CD4-positive, alpha-beta T cell treated with Interleukin-15 for 4 hours (primary cell): ENCODE measurements around the gene BCL6.

ENCODE experiments used
- DNase-seq: peaks from one replicate; pipeline ENCODE4 v3.0.0-alpha.2; 2020; ENCODE audit warnings: low spot score

The BCL6 gene

DNA sequence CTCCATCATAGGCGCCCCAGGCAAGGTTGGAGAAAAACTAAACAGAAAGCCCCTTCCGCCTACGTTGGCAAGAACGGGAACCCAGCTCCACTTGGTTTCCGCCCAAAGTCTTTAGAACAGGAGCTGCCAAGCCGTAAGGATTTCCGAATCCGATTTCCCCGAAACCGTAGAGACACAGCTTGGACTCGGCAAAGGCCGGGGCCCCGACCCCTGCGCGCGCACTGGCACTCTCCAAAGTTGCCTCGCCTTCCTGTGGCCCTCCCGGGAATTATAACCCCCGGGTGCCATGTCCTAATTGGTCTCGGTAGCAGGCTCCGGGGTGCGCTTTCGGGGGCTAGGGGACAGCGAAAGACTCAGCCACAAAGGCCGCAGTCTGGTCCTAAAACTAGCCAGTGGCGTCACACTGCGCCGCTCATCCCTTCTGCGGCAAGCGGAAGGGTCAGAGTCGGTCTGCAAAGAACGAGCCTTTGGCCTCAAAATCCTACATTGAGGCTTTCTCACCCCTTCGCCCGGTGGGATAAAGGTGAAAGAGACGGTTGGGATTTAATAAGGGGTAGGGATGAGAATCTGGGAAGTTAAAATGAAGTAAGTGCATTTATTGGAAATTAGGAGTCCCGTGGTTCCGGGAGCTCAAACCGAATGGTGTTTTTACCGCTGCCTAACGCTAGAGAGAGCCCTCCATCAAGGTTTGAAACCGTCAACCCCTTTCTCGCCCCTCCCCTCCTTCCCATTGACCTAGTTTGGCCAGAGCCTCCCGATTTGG, 6.8 kb downstream of the BCL6 start:
- DNase-seq: peak; percentile 79

DNA sequence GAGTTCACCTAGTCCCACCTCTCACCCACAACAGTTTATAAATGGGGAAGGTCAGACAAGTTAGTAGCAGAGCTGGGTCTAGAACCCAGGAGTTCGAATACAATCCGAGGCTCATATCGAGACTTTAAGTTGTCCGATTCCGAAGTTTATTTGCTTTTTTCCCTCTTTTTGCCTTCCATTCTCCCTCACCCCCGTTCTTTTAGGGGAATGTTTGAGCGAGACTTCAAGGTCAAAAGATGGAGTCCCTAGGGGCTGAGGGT, 7.3 kb downstream of the BCL6 start:
- DNase-seq: no peak

DNA sequence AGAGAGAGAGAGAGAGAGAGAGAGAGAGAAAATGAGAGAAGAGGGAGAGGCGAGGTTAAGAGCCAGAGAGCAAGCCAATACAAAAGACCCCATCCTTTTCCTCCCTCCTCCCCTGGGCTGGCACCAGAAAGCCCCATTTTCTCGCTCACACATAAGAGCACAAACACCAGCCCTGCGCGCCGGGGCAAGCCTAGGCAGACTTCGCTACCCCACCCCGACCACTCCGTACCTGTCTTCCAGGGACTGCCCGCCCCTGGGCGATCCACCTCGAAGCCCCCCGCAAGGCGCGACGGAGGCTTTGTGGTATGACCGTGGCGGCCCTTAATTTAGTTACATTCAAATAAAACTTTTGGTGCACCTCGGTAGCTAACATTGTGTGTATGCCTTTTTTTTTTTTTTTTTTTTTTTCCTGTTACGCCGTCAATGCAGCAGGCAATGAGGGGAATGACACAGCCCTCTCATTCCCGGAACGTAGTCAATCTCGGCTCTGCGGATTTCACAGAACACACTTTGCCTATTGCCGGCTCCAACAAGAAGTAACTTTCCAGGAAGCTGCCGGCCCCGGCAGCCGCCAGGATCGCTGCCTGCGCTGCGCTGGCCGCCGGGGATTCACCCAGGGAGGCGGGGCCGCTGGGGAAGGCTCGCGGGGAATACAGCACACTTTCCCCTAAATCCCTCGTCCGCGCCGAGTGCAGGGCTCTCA, 7.7 kb downstream of the BCL6 start:
- DNase-seq: peak; percentile 82

DNA sequence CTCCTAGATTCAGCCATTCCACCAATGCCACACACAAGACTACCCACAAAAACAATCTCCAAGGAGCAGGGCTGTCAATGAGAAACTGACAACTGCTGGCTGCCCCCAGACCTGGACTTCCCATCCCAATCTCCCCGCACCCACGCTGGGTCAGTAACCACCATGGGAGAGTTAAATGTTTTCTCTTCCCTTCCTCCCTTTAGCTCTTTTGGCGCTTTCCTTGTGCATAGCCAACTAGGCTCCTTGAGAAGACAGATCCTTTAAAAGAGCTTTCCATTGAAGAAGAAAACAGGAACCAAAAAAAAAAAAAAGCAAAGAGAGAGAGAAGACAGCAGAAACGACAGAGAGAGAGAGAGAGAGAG, 8.3 kb downstream of the BCL6 start:
- no peak for DNase-seq

DNA sequence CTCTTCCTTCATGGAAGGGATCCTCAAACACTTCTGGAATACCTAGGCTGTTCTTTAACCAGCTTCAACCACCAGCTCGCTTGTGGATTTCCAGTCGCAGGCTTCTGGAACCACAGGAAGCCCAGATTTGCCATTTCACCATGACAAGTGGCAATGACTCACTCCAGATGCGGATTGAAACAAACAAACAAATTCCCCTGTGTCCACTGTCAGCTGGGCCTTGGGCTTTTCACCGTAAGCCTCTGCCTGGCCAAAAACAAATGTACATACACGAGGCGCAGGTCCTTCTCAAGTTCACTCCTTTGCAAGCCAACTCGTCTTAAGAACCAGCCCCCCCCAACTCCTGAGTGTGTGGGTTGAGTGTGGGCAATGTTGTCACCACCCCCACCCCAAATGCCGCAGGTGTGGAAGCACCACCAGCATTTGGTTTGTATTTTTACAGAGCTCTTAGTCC, 8.8 kb downstream of the BCL6 start:
- DNase-seq: no peak

DNA sequence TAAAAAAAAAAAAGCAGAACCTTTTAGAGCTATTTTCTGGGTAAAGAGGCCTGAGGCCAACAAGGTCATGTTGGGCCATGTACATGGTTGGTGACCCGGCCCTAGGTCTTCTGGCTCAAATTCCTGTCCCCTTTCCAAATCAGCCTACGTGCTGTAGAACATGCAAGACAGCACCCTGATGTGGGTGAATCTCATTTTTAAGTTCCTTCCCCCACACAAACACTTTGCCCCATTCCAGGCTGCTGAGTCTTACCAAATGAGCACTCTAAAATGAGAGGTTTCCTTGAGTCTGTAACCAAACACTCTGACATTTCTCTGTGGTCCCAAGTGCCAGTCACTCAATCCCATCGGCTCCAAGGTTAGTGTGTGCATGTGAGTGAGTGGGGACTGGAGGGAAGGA, 9.4 kb downstream of the BCL6 start:
- no peak for DNase-seq

DNA sequence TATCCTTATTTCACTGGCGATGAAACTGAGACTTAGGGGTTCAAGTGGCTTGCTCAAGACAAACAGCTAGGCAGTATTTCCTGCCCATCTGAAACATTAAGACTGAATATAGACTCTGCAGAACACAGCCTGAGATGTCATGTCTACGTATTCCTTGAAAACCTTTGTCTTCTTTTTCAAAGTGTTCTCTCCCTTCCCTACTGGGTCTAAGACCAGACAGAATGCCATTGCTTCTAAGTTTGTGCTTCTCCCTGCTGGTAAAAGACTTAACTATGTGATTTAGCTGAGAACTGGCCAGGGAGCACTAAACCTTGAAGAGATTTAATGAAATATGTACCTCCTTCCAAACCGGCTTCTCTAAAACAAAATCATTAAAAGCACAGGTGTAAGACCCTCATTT, 9.9 kb downstream of the BCL6 start:
- DNase-seq: no peak

DNA sequence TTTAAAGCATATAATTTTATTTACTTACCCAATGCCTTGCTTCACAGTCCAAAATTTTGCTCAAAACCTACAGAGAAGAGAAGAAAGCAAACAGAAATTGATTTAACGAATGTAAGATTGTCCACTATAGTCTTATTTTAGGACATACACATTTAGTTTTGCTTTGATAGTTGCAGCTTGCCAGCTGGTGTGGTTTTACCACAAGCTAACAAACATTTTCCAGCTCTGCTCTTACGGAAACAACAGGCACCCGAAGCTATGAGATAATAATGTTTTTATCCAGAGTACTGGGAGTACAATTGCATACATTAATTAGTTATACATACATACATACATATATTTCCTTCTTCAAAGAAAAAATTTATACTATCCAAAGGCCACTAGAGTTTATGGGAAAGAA, 10.4 kb downstream of the BCL6 start:
- DNase-seq: no peak

DNA sequence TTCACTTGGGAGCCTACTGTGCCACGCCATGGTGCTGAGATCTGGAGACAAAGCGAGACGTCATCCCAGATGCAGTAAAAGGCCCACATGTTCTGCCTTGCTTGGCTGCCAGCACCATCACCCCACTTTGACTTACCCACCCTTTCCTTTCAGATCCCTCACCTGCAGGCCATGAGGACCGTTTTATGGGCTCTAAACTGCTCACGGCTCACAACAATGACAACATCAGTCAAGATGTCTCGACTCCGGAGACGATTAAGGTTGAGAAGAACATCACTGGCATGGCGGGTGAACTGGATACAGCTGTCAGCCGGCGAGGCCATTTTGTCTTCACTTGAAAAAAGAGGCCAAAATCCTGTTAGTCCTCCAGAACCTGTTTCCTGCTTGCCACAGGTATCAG, 11.9 kb downstream of the BCL6 start:
- no peak for DNase-seq

DNA sequence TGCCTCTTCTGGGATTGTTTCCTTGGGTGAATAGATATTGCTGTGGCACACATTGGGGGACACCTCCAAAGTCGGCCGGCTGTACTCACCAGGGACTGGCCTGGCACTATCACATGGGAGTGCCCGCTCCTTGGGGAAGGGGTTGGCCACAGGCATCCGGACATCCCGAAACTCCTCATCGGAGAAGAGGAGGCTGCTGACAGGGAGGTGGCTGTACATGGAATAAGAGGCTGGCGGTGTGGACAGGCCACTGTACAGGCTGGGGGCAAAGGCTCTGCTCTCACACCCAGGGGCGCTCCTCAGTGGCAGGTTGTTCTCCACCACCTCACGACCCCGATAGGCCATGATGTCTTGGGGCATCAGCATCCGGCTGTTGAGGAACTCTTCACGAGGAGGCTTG, 15.7 kb downstream of the BCL6 start:
- DNase-seq: no peak

DNA sequence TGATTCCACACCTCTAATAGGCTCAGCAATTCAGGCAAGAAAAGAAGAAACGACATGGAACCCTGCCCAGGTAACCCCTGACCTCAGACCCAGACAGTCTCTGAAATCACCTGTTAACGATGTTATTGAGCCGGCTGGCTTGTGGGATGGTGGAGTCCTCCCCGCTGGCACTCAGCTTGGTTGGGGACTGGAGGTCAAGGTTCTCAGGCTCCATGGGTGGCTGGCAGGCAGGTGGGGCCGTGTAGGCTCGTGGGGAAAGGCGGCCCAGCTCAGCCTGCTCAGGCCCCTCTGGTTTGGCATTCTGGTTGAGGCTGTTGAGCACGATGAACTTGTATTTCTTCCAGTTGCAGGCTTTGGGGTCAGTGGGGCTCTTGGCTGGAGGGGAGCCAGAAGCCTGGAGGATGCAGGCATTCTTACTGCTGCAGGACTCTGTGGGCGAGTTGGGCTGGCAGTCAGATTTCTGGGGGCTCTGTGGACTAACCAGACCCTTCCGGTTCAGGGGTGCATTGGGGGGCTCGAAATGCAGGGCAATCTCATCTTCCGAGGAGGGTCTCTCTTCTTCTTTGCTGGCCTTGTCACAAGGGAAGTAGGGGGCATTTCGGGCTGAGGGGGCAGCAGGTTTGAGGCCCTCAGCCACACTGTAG, 16.2 kb downstream of the BCL6 start:
- DNase-seq: no peak

DNA sequence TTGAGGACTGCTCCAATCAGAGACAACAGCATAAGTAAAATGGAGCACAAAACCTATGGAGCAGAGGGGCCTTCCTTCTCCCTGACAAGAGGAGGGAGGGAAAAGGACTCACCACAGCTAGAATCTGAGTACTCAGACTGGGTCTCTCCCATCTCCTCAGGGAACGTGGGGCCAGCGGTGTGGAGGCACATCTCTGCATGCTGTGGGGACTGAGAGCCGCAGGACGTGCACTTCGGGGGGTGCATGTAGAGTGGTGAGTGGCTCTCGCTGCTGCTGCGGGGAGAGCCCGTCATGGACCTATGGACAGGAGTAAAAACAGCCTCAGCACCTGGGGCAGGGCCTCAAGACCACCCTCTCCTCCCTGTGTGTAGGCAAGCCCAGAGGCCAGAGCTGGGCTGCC, 17.0 kb downstream of the BCL6 start:
- no peak for DNase-seq

DNA sequence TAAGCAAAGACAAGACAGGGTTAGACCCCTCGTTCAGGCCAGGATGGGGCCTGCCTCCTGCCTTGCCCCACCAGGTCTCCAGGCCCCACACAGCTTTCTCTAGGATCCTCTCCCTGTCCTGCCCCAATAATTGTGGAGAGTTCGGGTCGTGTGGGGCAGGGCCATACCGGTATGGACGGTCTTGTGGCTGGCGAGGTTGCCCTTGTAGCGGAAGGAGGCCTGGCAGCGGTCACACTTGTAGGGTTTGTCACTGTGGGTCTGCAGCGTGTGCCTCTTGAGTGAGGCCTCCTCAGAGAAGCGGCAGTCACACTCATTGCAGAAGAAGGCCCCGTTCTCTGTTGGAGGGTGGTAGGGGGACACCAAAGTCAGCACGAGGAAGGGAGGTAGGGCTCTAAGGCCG, 18.7 kb downstream of the BCL6 start:
- no peak for DNase-seq

DNA sequence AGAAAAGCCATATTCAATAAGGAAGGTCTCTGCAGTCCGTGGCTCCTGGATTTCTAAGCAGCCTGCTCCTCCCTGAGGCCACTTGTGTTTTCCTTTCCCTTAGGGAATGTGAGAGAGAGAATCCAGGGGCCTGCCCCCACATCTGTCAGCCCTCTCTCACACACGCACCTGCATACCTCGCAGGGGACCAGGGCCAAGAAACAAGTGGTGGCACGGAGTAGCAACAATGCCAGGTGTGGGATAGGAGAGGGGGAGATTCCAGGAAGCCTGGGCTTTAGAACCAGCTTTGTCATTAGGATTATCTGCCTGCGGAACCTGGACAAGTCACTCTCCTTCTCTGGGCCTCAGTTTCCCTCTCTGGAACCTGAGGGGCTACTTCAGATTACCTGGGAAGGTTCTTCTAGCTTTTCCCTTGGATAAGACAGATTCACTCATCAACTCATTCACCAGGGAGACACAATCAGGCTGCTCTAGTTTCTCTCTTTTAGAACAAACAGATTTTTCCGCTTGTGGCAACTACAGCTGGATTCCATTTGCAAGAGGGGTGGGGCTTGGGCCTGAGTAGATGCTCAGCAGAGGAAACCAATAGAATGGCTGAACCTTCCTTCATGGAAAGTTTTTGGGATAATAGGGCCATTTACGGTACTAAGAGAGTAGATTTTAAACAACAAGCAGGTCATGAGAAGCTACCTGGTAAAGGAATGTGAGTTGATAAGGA, 19.5 kb downstream of the BCL6 start:
- no peak for DNase-seq

DNA sequence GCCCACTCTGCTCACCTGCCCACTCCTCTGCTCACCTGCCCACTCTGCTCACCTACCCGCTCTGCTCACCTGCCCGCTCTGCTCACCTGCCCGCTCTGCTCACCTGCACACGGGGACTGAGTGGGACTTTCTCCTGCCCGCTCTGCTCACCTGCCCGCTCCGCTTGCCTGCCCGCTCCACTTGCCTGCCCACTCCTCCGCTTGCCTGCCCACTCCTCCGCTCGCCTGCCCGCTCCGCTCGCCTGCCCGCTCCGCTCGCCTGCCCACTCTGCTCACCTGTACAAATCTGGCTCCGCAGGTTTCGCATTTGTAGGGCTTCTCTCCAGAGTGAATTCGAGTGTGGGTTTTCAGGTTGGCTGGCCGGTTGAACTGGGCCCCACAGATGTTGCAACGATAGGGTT, 20.0 kb downstream of the BCL6 start:
- no peak for DNase-seq

DNA sequence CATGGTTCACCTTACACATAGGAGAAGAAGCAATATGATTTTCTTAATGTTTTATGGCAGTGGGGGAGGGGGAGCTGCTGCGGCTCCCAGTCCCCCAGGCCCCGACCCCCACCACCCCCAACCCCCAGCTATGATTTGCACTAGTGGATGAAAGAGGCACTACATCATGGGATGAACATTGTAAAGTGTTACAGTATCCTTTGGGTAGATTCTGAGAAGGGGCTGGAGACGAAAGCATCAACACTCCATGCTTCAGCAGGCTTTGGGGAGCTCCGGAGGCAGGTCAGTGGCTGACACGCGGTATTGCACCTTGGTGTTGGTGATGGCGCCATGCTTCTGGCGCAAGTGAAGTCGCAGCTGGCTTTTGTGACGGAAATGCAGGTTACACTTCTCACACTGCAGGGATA, 23.1 kb downstream of the BCL6 start:
- DNase-seq: no peak

DNA sequence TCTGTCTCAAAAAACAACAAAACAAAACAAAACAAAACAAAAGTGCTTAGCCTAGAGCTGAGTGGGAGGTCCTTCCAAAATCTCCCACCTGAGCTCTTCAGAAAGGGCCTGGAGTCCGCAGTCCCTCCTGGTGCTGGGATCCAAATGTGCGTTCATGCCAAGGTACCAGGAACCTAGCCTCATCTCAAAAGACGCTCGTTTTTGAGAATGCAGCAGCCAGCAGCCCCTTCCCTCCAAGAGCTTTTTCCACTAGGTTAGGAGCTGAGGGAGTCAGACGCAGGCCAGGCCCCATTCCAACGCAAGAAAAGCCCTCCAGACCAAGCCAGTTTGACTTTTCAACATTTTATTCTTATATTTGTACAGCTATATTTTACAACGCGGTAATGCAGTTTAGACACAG, 24.2 kb downstream of the BCL6 start:
- DNase-seq: no peak

DNA sequence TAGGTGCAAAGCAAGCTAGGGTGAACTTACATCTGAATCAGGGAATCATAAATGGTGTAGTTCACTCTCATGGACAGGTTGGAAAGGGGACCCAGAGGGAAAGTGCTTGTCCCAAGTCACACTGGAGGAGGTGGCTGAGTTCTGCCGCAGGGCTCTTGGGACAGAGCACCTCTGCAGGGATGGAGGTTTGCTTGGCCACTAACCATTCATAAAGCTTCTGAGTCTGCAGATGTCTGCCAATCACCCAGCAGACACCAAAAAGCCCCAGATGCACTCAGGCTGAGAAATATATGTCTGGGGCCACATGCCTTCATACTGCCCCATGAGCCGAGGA, 25.0 kb downstream of the BCL6 start:
- DNase-seq: no peak

DNA sequence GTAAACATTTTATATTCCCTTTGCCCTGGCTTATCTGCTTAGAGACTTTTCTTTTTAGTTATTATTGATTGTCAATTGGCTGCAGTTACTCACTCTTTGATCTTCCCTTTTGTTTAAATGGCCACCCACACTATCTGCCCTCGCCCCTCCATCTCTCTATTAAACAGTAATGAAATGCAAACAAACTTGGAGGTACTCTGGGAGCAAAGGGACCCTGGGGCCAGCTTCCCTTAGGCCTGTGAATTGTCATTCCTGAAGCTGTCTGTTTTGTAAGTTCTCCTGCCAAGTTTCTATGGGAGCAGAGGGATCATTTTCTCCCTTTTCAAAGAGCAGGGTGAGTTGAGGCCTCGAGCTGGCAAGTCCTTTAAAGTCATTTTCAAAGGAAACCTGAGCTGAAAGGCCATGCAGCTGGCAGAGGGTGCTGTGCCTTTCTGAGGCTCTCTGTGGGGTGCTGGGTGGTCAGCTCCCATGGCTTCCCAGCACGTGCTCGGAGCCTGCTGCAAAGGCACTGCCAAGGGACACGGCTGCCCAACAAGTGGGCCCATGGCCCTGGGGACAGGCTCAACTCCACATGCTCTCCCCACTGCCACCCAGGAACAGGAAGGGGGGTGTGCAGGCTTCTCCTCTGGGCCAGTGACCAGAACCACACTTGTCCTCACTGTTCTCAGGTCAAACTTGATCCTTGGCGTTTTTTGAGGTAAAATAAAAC, 25.5 kb downstream of the BCL6 start:
- DNase-seq: no peak

DNA sequence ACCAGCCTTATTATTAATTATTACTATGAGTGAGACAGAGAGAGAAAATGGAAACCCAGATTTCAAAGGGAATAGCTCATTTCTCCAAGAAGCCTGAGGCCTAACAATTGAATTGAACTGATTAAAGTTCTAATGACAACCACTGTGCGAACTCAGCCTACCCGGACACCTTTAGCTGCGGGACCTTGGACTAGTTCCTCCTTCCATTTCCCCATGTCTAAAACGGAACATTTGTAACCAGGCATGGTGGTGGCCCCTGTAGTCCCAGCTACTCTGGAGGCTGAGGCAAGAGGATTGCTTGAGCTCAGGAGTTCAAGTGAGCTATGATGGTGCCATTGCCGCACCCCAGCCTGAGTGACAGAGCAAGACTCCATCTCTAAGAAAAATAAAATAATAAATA, 26.5 kb downstream of the BCL6 start:
- DNase-seq: no peak

DNA sequence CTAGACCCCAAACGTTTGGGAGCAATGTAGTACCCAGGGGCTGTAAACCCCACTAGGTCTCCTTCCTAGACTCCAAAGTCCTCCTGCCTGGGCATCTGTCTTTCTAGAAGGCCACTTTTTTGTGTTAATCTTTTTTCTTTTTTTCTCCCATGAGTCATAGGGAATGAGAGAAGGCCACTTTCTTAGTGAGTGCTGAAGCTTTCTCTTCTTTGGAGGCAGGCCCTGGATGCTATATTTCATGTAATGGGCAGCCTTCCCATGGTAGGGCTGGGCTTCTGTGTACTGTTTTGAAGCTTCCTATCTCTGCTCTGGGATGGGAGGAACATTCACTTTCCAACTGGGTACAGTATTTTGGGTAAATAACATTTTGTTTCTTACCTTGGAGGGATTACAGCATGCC, 27.7 kb downstream of the BCL6 start:
- no peak for DNase-seq

DNA sequence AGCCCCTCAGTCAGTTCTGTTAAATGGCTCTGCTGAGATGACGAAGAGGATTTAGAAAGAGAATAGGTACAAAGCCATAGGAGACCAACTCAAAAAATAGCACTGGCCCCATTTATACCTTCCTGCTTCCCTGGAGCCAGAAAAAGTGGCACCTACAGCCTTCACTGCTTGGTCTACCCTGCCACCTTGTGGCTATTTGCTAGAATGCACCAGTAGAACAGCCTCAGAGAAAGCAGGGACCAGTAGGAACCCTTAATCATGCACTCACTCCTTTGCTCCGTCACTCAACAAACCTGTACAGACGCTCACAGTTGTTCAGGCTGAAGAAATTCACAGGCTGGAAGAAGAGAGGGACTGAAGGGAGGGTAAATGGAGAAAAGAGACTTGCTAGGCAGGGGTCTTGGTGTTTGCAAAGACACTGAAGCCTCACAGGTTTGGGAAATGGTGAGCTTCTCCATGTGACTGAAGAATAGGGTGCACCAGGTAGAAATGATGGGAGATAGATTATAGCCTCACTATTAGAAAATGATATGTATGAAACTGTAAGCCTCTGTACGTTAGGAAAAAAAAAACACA, 30.8 kb downstream of the BCL6 start:
- peak; percentile 84 for DNase-seq
